Nephron (organoid): Measurements from ENCODE around the gene TAMM41.
A peak's percentile ranks its signal among the peaks of the same experiment; 100 is the strongest.
"Not testable (repeated sequence)": the region's sequence is repeated elsewhere in the genome, so short reads cannot be mapped to it uniquely, and the experiment has no call there.

Experiments
- H3K27ac Mint-ChIP-seq, 3 experiments: 2 replicates each; pipeline ENCODE4 v1.8.0; 2020; ENCODE audit warnings: mixed read lengths in 3 of 3, mild to moderate bottlenecking in 2 of 3, moderate library complexity in 1 of 3
- H3K27me3 Mint-ChIP-seq: 2 replicates; pipeline ENCODE4 v1.8.0; 2021; ENCODE audit warnings: low read depth, mild to moderate bottlenecking, moderate library complexity, mixed read lengths
- H3K36me3 Mint-ChIP-seq: 2 replicates; pipeline ENCODE4 v1.8.0; 2020; ENCODE audit warnings: low read depth, mixed read lengths
- H3K4me1 Mint-ChIP-seq: 2 replicates; pipeline ENCODE4 v1.8.0; 2020; ENCODE audit warnings: mixed read lengths
- H3K4me3 Mint-ChIP-seq, 3 experiments: 2 replicates each; pipeline ENCODE4 v1.8.0; 2020; ENCODE audit warnings: mild to moderate bottlenecking in 3 of 3, mixed read lengths in 3 of 3, moderate library complexity in 2 of 3
- H3K9me3 Mint-ChIP-seq: 2 replicates; pipeline ENCODE4 v1.8.0; 2020; ENCODE audit warnings: mixed read lengths
- CTCF ChIP-seq, 3 experiments: fragments of 200-600 bp; sonication (generic); IDR thresholded peaks; one replicate each; pipeline ENCODE4 v1.5.0; 2021; ENCODE audit warnings: antibody characterized with exemption in 3 of 3; ENCODE audit not compliant: unreplicated experiment in 3 of 3

TAMM41 gene

GRCh38 chr3:11768604-11769003 is 78.1 kb downstream of the TAMM41 start:
- TF ChIP-seq CTCF (IDR thresholded peaks at IDR 0.05; ENCODE audit: unreplicated experiment in 3 of 3): no peak
- peaks cover 7% of the 10 kb centered on the region for H3K27me3 Mint-ChIP-seq
- peak overlapping the region in 1 of 3 experiments; percentile 58 for H3K27ac Mint-ChIP-seq
- no peaks in the 10 kb centered on the region for H3K36me3 Mint-ChIP-seq
- no peak overlapping the region for H3K4me3 Mint-ChIP-seq
- H3K9me3 Mint-ChIP-seq: no peaks in the 10 kb centered on the region
- H3K4me1 Mint-ChIP-seq: peaks cover 6% of the 10 kb centered on the region

GRCh38 chr3:11764931-11765363 is 81.7 kb downstream of the TAMM41 start:
- TF ChIP-seq CTCF (IDR thresholded peaks at IDR 0.05; ENCODE audit: unreplicated experiment in 3 of 3): no peak
- Mint-ChIP-seq H3K27me3 (peaks cover 3% of the 10 kb centered on the region), H3K36me3 (no peaks in the 10 kb centered on the region), H3K27ac (no peak overlapping the region), H3K4me3 (no peak overlapping the region), H3K4me1 (no peaks in the 10 kb centered on the region), H3K9me3 (no peaks in the 10 kb centered on the region)

- H3K36me3 Mint-ChIP-seq: no peaks in the 10 kb centered on the region
- no peaks in the 10 kb centered on the region for H3K27me3 Mint-ChIP-seq
- H3K4me3 Mint-ChIP-seq: no peak overlapping the region
- no peak overlapping the region for H3K27ac Mint-ChIP-seq
- H3K4me1 Mint-ChIP-seq: peaks cover 7% of the 10 kb centered on the region
- no peak for TF ChIP-seq CTCF (IDR thresholded peaks at IDR 0.05; ENCODE audit: unreplicated experiment in 3 of 3)
- H3K9me3 Mint-ChIP-seq: no peaks in the 10 kb centered on the region
These were observed 86.7 kb downstream of the TAMM41 start for GRCh38 chr3:11759996-11760395.

GRCh38 chr3:11757929-11758328 is 88.8 kb downstream of the TAMM41 start:
- H3K27me3 Mint-ChIP-seq: peaks cover 5% of the 10 kb centered on the region
- H3K36me3 Mint-ChIP-seq: no peaks in the 10 kb centered on the region
- H3K4me1 Mint-ChIP-seq: peaks cover 7% of the 10 kb centered on the region
- no peak overlapping the region for H3K27ac Mint-ChIP-seq
- no peak for TF ChIP-seq CTCF (IDR thresholded peaks at IDR 0.05; ENCODE audit: unreplicated experiment in 3 of 3)
- H3K9me3 Mint-ChIP-seq: no peaks in the 10 kb centered on the region
- H3K4me3 Mint-ChIP-seq: no peak overlapping the region

DNA sequence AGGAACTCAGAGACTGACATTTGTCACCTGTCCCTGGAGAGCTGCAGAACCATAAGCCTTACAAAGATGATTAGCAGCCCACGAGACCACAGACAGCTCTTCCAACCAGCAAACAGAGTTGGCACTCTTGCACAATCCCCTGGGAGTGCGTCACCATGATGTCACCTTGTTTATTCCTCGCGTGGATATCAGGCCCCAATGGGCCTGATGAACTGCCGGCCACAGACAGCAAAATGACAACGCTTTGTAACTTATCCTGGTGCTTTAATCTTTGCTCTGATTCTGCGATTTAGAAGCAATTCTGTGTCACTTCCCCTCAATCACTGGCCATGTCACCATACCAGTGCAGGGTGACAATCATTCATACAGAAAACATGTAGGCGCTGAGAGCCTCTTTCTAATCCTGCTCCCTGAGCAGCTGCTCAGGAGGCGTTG is 89.2 kb downstream of the TAMM41 start:
- Mint-ChIP-seq H3K27ac (no peak overlapping the region), H3K36me3 (no peaks in the 10 kb centered on the region), H3K27me3 (peaks cover 5% of the 10 kb centered on the region), H3K4me1 (peaks cover 7% of the 10 kb centered on the region), H3K9me3 (no peaks in the 10 kb centered on the region), H3K4me3 (no peak overlapping the region)
- TF ChIP-seq CTCF (IDR thresholded peaks at IDR 0.05; ENCODE audit: unreplicated experiment in 3 of 3): no peak

GRCh38 chr3:11755276-11755675 is 91.4 kb downstream of the TAMM41 start:
- Mint-ChIP-seq H3K27me3 (peaks cover 5% of the 10 kb centered on the region), H3K4me1 (peaks cover 7% of the 10 kb centered on the region), H3K36me3 (no peaks in the 10 kb centered on the region), H3K9me3 (no peaks in the 10 kb centered on the region), H3K4me3 (no peak overlapping the region), H3K27ac (peak overlapping the region in 1 of 3 experiments; percentile 10)
- TF ChIP-seq CTCF (IDR thresholded peaks at IDR 0.05; ENCODE audit: unreplicated experiment in 3 of 3): no peak

DNA sequence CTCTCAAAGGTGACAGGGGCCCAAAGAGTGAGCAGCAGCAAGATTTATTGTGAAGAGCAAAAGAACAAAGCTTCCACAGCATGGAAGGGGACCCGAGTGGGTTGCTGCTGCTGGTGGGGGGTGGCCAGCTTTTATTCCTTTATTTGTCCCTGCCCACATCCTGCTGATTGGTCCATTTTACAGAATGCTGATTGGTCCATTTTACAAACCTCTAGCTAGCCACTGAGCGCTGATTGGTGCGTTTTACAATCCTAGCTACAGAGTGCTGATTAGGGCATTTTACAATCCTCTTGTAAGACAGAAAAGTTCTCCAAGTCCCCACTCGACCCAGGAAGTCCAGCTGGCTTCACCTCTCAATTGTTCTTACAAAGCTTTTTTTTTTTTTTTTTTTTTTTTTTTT is 94.4 kb downstream of the TAMM41 start:
- not testable (repeated sequence) for H3K27ac Mint-ChIP-seq, H3K4me3 Mint-ChIP-seq, H3K27me3 Mint-ChIP-seq, H3K4me1 Mint-ChIP-seq, H3K36me3 Mint-ChIP-seq, H3K9me3 Mint-ChIP-seq

- not testable (repeated sequence) for H3K9me3 Mint-ChIP-seq, H3K4me1 Mint-ChIP-seq, H3K27ac Mint-ChIP-seq, H3K36me3 Mint-ChIP-seq, H3K27me3 Mint-ChIP-seq, H3K4me3 Mint-ChIP-seq
These were observed 98.4 kb downstream of the TAMM41 start for GRCh38 chr3:11748306-11748705.
